ENCODE measurements around the gene GUCY1A1. TPM values are rescaled to one million over a fixed set of nuclear protein-coding genes. Genes with fewer than 3 reads are reported as not detected.

GUCY1A1 gene
- total RNA-seq, 1 experiment from 2014 or later: 9.2 TPM

GRCh38 chr4:155688860-155689259 is 22.2 kb downstream of the GUCY1A1 start:
- H3K36me3 ChIP-seq (ENCODE audit: low read depth, low read length): no peaks in the 10 kb centered on the region
- no peaks in the 10 kb centered on the region for H3K4me1 ChIP-seq (ENCODE audit: insufficient read depth, low read length)
- POLR2A ChIA-PET (ENCODE audit: unreplicated experiment): no interaction called here
- no TSS peak for BruUV-seq (replicated peaks)
- no peaks in the 10 kb centered on the region for H4K20me1 ChIP-seq (ENCODE audit: low read length)
- CTCF ChIA-PET: no interaction called here
- H3F3A ChIP-seq (ENCODE audit: low read length, unreplicated experiment): no peaks in the 10 kb centered on the region
- ATAC-seq (no peak), DNase-seq (no peak)
- H3K9me2 ChIP-seq (replicated peaks; ENCODE audit: low read length): 0 out of 2 replicates have a peak, but pooled peaks cover 2% of the 10 kb centered on the region
- intact Hi-C loops (cut with micrococcal nuclease): no loop called here
- no peak overlapping the region for H3K4me2 ChIP-seq (ENCODE audit: low read length)
- TF ChIP-seq EZH2 (IDR thresholded peaks at IDR 0.05; ENCODE audit: low read length, unreplicated experiment) (no peak), CTCF (conservative IDR thresholded peaks at IDR 0.05; ENCODE audit: low read depth, low read length) (no peak), EZH2phosphoT487 (IDR thresholded peaks at IDR 0.05; ENCODE audit: borderline replicate concordance, low read length) (no peak)
- no peaks in the 10 kb centered on the region for H3K27me3 ChIP-seq (ENCODE audit: low read length)
- no peak overlapping the region for H3K4me3 ChIP-seq (ENCODE audit: low read length)
- H3K9me3 ChIP-seq (ENCODE audit: low read length): no peaks in the 10 kb centered on the region
- H3K27ac ChIP-seq (ENCODE audit: low read length): no peak overlapping the region
- H3K9ac ChIP-seq (ENCODE audit: low read length): no peak overlapping the region
- H2AFZ ChIP-seq (ENCODE audit: low read length): no peak overlapping the region
- H3K79me2 ChIP-seq (ENCODE audit: low read length): no peaks in the 10 kb centered on the region; the same call in 1 of the 2 replicates

GRCh38 chr4:155690044-155690837 is 23.6 kb downstream of the GUCY1A1 start:
- Histone ChIP-seq H3K27ac (ENCODE audit: low read length) (no peak overlapping the region), H2AFZ (ENCODE audit: low read length) (no peak overlapping the region), H3K36me3 (ENCODE audit: low read depth, low read length) (no peaks in the 10 kb centered on the region), H3K9me2 (replicated peaks; ENCODE audit: low read length) (no peaks in the 10 kb centered on the region), H3K4me2 (ENCODE audit: low read length) (no peak overlapping the region), H3K4me3 (ENCODE audit: low read length) (no peak overlapping the region), H3F3A (ENCODE audit: low read length, unreplicated experiment) (no peaks in the 10 kb centered on the region), H3K79me2 (ENCODE audit: low read length) (no peaks in the 10 kb centered on the region; the same call in 1 of the 2 replicates), H3K9ac (ENCODE audit: low read length) (no peak overlapping the region), H3K4me1 (ENCODE audit: insufficient read depth, low read length) (no peaks in the 10 kb centered on the region), H3K27me3 (ENCODE audit: low read length) (no peaks in the 10 kb centered on the region), H4K20me1 (ENCODE audit: low read length) (no peaks in the 10 kb centered on the region), H3K9me3 (ENCODE audit: low read length) (no peaks in the 10 kb centered on the region)
- intact Hi-C loops (cut with micrococcal nuclease): no loop called here
- DNase-seq: no peak
- no peak for ATAC-seq
- ChIA-PET POLR2A (ENCODE audit: unreplicated experiment) (no interaction called here), CTCF (no interaction called here)
- no TSS peak for BruUV-seq (replicated peaks)
- TF ChIP-seq EZH2phosphoT487 (IDR thresholded peaks at IDR 0.05; ENCODE audit: borderline replicate concordance, low read length) (no peak), EZH2 (IDR thresholded peaks at IDR 0.05; ENCODE audit: low read length, unreplicated experiment) (no peak), CTCF (conservative IDR thresholded peaks at IDR 0.05; ENCODE audit: low read depth, low read length) (no peak)

- Histone ChIP-seq H3K9me3 (ENCODE audit: low read length) (no peaks in the 10 kb centered on the region), H3K36me3 (ENCODE audit: low read depth, low read length) (no peaks in the 10 kb centered on the region), H3K9me2 (replicated peaks; ENCODE audit: low read length) (no peaks in the 10 kb centered on the region), H3K27me3 (ENCODE audit: low read length) (no peaks in the 10 kb centered on the region), H2AFZ (ENCODE audit: low read length) (no peak overlapping the region), H3K9ac (ENCODE audit: low read length) (no peak overlapping the region), H3K4me2 (ENCODE audit: low read length) (no peak overlapping the region), H3K4me3 (ENCODE audit: low read length) (no peak overlapping the region), H4K20me1 (ENCODE audit: low read length) (no peaks in the 10 kb centered on the region), H3K27ac (ENCODE audit: low read length) (no peak overlapping the region), H3K4me1 (ENCODE audit: insufficient read depth, low read length) (no peaks in the 10 kb centered on the region), H3K79me2 (ENCODE audit: low read length) (no peaks in the 10 kb centered on the region), H3F3A (ENCODE audit: low read length, unreplicated experiment) (no peaks in the 10 kb centered on the region)
- ChIA-PET CTCF (no interaction called here), POLR2A (ENCODE audit: unreplicated experiment) (no interaction called here)
- intact Hi-C loops (cut with micrococcal nuclease): no loop called here
- TF ChIP-seq EZH2 (IDR thresholded peaks at IDR 0.05; ENCODE audit: low read length, unreplicated experiment) (no peak), CTCF (conservative IDR thresholded peaks at IDR 0.05; ENCODE audit: low read depth, low read length) (no peak)
- DNase-seq (no peak), ATAC-seq (no peak)
- no TSS peak for BruUV-seq (replicated peaks)
These were observed 25.7 kb downstream of the GUCY1A1 start for GRCh38 chr4:155692361-155692760.

Data from PC-3 (cell line).